ENCODE results near the gene TOLLIP.
"Not testable (repeated sequence)": the region's sequence is repeated elsewhere in the genome, so short reads cannot be mapped to it uniquely, and the experiment has no call there.

TOLLIP gene

GRCh38 chr11:1280116-1281035 is 29.1 kb downstream of the TOLLIP start:
- no peak for DNase-seq

GRCh38 chr11:1279674-1280055 is 29.8 kb downstream of the TOLLIP start:
- DNase-seq, result no peak

- no peak for DNase-seq
Measured at GRCh38 chr11:1278766-1279673, 30.4 kb downstream of the TOLLIP start.

- DNase-seq, result no peak
Measured at GRCh38 chr11:1277936-1278512, 31.4 kb downstream of the TOLLIP start.

DNA sequence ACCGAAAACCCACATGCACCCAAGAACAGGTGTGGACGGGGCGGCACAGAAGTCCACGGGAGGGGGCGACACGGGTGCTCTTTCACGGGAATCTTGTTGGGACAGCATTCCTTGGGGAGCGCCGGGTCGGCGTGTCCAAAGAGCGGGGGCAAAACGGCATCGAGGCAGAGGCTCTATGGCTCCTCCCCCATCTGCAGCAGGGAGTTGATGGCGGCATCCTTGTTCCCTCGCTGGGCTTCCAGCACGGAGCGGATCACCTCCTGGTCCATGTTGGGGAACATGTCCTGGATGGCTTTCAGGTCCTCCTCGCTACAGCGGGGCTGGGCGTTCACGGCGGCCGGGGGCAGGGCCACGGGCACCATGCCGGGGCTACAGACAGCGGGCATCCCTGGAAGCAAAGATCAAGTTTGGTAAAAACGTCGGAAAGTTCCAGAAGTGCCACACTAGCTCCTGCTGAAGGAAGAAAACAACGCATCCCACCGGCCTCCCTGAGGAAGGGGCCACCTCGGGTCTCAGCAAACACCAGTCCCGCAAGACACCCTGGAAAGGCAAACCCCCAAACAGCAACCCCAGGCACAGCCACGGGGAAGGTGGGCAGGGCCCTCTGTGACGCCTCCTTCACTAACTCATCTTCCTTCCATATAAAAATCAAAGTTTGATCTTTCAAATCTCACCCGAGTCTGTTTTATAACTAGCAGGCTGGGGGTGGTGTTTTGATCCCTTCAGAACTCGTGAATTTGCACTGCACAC is 32.4 kb downstream of the TOLLIP start:
- DNase-seq, result no peak

GRCh38 chr11:1276041-1276790 is 33.2 kb downstream of the TOLLIP start:
- no peak for DNase-seq

GRCh38 chr11:1275021-1275420 is 34.4 kb downstream of the TOLLIP start:
- no peak for DNase-seq

DNA sequence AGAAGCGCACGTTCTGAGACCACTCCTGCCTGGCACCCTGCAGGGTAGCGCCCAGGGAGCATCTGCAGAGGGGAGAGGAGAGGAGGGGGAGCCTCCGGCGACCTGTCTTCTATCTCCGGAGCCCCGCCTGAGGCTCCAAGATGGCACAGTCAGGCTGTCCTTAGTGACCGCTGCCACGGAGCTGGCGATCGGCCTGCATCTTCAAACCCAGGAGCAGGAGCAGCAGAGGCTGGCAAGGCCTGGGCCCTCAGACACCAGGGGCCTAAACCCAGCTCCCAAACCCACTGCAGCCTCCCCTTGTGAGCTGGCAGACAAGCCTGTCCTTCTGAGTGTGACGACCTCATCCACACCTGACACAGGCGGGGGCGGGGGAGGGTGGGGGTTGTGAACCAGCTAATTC is 34.9 kb downstream of the TOLLIP start:
- DNase-seq, result no peak

GRCh38 chr11:1272531-1272930 is 36.9 kb downstream of the TOLLIP start:
- DNase-seq, result no peak

DNA sequence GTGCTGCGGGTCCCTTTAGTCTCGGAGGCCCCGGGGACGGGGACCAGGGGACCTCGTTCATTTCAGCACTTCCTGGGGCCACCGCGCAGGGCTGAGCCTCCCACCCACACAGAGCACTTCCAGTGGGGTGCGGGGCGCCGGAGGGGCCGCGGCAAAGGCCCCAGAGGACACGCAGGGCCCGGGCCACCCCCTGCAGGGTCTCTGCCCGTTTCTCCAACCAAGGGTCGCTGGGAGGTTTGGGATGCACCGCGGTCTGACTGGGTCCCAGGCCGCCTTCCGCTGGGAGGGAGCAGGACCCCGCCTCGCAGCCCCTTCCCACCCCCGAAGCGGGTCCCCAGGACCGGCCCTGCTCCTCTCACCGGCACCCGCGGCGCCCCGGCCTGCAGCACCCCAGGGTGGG is 37.5 kb downstream of the TOLLIP start:
- DNase-seq, result no peak

GRCh38 chr11:1271406-1271805 is 38.0 kb downstream of the TOLLIP start:
- no peak for DNase-seq

DNA sequence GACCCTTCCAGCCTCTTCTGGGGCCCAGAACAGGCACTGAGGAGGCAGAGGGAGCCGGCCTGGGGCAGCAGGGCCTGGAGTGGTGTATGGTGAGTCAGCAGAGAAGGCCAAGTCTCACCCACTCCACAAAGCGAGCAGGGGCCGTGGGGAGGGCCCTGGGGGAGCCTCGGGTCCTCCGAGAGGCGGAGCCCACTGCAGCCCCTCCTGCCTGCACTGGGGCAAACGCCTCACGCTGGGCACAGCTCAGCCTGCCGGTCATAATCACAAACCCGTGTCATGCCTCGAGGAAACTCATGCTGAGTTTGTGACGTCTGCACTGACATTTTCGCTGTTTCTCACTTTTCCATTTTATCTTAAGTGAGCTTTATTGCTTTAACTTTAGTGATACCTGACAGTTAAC is 38.4 kb downstream of the TOLLIP start:
- DNase-seq, result no peak

DNA sequence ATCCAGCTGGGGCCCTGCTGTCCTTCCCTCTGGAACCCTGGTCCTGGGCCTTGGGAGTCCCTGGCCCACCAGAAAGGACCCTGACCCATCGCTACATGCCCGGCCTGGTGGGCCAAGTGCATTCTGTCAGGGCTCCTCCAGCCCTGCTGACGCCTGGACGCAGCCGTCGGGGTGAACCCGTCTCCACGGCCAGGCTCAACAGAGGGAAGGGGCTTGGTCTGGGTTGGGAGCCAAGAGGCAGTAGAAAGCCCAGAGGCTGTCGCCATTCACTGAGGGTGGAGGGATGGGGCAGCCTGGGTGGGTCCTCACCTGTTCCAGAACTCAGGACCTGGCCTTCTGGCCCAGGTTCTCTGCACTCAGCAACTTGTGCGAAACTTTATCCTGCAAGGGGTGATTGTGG is 39.0 kb downstream of the TOLLIP start:
- no peak for DNase-seq

DNA sequence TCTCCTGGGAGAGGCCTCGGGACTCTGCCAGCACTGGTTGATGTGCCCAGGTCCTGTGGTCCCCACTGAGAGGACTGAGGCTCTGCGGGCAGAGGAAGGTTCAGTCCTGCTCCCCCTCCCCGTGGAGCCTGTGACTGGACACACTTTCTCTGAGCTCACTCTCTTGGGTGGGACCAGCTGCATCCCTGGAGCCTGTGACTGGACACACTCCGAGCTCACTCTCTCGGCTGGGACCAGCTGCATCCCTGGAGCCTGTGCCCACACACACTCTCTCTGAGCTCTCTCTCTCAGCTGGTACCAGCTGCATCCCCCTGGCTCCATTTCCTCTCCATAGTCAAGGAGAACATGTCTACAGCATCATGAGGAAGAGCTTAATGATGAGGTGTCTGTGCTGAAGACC is 39.5 kb downstream of the TOLLIP start:
- no peak for DNase-seq

DNA sequence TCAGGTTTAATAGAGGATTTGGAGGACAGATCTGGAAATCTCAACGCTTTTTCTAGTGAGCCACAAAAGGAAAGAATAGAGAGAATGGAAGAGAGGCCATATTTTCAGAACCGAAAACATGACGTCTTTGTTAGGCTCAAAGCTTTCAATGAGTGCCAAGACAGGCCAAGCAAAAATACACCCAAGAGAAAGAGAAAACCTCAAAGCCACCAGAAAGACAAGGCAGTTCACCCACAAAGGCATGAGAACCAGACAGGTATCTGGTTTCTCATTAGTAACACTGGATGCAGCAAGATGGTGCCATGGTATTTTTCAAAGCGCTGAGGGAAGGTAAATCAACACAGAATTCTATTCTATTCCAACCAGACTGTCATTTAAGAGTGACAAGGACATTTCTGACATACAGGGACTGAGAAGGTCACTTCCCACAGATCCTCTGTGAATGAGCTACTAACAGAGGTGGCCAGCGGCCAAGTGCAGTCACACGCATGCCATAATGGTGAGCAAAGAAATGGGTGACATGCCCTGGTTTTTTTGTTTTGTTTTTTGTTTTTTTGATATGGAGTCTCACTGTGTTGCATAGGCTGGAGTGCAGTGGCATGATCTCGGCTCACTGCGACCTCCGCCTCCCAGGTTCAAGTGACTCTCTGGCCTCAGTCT is 41.9 kb downstream of the TOLLIP start:
- peak in 1 of 6 experiments; percentile 58 for DNase-seq

DNA sequence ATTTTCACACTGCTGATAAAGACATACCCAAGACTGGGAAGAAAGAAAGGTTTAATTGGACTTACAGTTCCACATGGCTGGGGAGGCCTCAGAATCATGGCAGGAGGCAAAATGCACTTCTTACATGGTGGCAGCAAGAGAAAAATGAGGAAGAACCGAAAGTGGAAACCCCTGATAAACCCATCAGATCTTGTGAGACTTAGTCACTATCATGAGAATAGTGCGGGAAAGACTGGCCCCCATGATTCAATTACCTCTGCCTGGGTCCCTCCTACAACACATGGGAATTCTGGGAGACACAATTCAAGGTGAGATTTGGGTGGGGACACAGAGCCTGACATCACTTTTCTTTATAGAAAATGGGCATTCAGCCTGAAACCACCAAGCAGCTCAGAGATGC is 42.5 kb downstream of the TOLLIP start:
- not testable (repeated sequence) for DNase-seq

DNA sequence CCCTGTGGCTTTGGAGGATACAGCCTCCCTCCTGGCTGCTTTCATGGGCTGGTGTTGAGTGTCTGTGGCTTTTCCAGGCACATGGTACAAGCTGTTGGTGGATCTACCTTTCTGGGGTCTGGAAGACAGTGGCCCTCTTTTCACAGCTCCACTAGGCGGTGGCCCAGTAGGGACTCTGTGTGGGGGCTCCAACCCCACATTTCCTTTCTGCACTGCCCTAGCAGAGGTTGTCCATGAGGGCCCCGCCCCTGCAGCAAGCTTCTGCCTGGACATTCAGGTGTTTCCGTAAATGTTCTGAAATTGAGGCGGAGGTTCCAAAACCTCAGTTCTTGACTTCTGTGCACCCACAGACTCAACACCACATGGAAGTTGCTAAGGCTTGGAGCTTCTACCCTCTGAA is 44.0 kb downstream of the TOLLIP start:
- DNase-seq, result not testable (repeated sequence)

DNA sequence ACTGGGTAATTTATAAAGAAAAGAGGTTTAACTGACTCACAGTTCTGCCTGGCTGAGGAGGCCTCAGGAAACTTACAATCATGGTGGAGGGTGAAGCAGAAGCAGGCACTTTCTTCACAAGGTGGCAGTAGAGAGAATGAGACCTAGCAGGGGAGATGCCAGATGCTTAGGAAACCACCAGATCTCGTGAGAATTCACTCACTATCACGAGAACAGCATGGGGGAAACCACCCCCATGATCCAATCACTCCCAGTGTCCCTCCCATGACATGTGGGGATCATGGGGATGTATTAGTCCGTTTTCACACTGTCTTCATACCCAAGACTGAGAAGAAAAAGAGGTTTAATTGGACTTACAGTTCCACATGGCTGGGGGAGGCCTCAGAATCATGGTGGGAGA is 45.0 kb downstream of the TOLLIP start:
- peak in 4 of 6 experiments; percentile 13 to 42 (median 14) for DNase-seq

DNA sequence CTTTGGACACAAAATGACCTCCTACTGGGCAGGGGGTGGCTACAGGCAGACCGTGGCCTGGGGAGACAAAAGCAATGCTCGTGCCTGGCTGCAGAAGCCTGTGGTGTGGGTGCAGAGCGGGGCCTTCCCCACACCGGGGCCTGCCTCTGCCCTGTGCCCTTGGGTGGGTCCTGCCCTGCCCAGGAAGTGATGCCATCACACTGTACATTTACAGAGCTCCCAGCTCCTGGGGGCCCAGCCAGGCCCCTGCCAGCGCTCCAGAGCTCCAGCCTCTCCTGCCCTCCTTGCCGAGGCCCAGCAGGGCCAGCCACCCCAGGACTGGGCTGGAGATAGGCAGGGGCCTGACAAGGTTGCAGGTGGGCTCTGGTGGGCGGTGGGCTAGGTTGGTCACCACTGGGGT is 46.4 kb downstream of the TOLLIP start:
- peak in 2 of 6 experiments; percentile 15 to 55 for DNase-seq

DNA sequence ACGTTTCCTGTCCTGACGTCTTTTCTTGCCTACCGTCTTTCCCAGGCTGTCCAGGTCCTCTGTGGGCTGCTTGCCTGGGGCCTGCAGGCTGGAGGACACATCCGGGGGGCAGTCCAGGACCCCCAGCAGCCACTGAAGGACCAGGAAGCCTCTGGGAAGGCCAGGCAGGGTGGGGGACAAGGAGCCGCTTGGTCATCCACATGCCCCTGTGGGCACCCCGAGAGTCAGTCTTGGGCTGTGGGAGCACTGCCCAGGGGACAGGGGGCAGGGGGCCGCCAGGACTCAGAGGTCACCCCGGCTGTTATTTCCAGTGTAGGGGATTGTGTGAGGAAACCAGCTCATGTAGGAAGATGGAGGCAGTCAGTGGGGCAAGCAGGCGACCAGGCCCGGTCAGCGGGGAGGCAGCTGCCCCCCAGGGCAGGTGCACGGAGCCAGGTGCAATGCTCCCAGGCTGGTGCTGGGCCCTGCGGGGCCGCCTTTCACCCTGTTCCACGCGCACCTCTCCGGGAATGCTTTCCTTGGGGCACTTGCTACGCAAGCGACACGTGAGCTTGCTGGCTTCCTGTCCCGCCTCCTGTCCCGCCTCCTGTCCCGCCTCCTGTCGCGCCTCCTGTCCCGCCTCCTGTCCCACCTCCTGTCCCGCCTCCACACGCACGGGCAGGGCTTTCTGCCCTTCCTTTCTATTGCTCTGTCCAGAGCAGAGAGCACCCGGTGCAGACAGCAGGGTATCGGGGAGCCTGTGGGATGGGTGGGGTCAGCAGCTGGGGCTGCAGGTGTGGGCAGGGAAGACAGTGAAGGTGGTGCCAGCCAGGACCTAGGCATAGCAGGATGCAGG is 47.0 kb downstream of the TOLLIP start:
- DNase-seq, result peak; percentile 70 to 91 (median 83)

Data from stimulated activated naive CD4-positive, alpha-beta T cell (primary cell).